ENCODE measurements around the gene SYNJ2.

DNA sequence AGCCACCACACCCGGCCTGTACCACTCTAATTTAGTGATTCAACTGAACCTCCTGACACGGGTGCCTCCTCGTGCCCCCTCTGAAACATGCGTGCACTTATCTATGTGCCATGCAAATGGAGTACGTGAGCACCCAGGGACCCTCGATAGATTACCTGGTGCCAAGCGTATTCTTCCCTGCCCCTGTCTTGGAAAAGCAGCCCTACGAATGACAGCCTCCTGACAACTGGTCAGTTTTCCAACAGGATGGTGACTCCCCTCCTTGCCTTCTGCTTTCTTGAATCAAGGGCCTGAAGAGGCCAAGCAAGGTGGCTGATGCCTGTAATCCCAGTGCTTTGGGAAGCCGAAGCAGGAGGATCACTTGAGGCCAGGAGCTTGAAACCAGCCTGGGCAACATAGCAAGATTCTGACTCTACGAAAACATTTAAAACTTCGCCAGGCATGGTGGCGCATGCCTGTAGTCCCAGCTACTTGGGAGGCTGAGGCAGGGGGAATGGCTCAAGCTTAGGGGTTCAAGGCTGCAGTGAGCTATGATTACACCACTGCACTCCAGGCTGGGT is 25.4 kb upstream of the SYNJ2 start:
- TF ChIP-seq, protein P1, sequence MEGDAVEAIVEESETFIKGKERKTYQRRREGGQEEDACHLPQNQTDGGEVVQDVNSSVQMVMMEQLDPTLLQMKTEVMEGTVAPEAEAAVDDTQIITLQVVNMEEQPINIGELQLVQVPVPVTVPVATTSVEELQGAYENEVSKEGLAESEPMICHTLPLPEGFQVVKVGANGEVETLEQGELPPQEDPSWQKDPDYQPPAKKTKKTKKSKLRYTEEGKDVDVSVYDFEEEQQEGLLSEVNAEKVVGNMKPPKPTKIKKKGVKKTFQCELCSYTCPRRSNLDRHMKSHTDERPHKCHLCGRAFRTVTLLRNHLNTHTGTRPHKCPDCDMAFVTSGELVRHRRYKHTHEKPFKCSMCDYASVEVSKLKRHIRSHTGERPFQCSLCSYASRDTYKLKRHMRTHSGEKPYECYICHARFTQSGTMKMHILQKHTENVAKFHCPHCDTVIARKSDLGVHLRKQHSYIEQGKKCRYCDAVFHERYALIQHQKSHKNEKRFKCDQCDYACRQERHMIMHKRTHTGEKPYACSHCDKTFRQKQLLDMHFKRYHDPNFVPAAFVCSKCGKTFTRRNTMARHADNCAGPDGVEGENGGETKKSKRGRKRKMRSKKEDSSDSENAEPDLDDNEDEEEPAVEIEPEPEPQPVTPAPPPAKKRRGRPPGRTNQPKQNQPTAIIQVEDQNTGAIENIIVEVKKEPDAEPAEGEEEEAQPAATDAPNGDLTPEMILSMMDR (IDR thresholded peaks at IDR 0.05) = no peak
- TF ChIP-seq, protein P2, sequence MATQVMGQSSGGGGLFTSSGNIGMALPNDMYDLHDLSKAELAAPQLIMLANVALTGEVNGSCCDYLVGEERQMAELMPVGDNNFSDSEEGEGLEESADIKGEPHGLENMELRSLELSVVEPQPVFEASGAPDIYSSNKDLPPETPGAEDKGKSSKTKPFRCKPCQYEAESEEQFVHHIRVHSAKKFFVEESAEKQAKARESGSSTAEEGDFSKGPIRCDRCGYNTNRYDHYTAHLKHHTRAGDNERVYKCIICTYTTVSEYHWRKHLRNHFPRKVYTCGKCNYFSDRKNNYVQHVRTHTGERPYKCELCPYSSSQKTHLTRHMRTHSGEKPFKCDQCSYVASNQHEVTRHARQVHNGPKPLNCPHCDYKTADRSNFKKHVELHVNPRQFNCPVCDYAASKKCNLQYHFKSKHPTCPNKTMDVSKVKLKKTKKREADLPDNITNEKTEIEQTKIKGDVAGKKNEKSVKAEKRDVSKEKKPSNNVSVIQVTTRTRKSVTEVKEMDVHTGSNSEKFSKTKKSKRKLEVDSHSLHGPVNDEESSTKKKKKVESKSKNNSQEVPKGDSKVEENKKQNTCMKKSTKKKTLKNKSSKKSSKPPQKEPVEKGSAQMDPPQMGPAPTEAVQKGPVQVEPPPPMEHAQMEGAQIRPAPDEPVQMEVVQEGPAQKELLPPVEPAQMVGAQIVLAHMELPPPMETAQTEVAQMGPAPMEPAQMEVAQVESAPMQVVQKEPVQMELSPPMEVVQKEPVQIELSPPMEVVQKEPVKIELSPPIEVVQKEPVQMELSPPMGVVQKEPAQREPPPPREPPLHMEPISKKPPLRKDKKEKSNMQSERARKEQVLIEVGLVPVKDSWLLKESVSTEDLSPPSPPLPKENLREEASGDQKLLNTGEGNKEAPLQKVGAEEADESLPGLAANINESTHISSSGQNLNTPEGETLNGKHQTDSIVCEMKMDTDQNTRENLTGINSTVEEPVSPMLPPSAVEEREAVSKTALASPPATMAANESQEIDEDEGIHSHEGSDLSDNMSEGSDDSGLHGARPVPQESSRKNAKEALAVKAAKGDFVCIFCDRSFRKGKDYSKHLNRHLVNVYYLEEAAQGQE (IDR thresholded peaks at IDR 0.05; ENCODE audit: insufficient read depth in 1 of 2, low read depth in 2 of 2, low read length in 1 of 2) = no peak
- no peak for TF ChIP-seq POLR2AphosphoS5 (IDR thresholded peaks at IDR 0.05; ENCODE audit: low read depth, low read length)
